ENCODE measurements around the gene SAP30BP.

GRCh38 chr17:75685499-75685898 is 18.4 kb downstream of the SAP30BP start:
- TF ChIP-seq NFYB (CRISPR knock-in tag; IDR thresholded peaks at IDR 0.05) = no peak
- no peak for TF ChIP-seq FOXP1 (IDR thresholded peaks at IDR 0.05)
- TF ChIP-seq FOXP1 (CRISPR knock-in tag; IDR thresholded peaks at IDR 0.05) = no peak
- TF ChIP-seq MAX (IDR thresholded peaks at IDR 0.05) = no peak
- TF ChIP-seq FOXK1 (CRISPR knock-in tag; IDR thresholded peaks at IDR 0.05; ENCODE audit: borderline replicate concordance, low read depth) = no peak
- TF ChIP-seq THAP7 (CRISPR knock-in tag; IDR thresholded peaks at IDR 0.05) = no peak
- TF ChIP-seq TAF1 (CRISPR knock-in tag; IDR thresholded peaks at IDR 0.05) = no peak
- TF ChIP-seq ESRRA (CRISPR knock-in tag; IDR thresholded peaks at IDR 0.05; ENCODE audit: low read depth) = no peak
